ENCODE results near the gene PM20D1. TPM values are rescaled to one million over a fixed set of nuclear protein-coding genes. Genes with fewer than 3 reads are reported as not detected.

The PM20D1 gene
- polyA plus RNA-seq, 1 of the 3 experiments (the other 2 are of a cell fraction): not detected

DNA sequence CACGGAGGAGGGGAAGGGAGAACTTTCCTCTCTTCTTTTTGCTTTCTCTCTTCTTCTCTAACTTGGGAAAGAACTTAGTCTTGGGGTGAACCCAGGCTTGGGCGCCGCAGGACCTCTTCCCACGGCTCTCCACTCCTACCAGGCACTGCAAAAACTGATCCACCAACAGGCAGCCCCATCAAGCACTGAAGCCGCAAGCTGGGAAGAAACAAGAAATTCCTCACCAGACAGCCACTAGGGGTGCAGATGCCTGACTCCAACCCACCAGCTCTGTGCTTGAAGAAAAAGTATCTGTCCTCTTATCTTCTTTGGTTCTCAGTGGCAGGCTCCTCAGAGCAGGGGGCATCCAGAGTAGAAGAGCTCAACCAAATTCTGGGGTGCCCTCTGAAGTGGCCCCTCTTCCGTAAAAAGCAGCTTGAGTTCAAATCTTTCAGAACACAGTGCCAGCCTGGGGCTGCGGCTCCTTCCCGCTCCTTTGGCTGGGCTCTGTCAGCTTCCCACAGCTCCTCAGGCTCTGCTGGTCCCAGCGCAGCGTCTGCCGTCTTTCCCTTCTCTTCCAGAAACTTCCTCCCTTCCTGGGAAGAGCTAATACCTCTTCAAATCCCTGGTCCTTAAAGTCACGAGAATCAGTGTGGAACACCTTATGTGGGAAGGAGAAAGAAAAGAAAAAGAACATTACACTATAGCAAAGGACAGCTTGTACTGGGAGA, 39.3 kb downstream of the PM20D1 start:
- TF ChIP-seq, protein P1, sequence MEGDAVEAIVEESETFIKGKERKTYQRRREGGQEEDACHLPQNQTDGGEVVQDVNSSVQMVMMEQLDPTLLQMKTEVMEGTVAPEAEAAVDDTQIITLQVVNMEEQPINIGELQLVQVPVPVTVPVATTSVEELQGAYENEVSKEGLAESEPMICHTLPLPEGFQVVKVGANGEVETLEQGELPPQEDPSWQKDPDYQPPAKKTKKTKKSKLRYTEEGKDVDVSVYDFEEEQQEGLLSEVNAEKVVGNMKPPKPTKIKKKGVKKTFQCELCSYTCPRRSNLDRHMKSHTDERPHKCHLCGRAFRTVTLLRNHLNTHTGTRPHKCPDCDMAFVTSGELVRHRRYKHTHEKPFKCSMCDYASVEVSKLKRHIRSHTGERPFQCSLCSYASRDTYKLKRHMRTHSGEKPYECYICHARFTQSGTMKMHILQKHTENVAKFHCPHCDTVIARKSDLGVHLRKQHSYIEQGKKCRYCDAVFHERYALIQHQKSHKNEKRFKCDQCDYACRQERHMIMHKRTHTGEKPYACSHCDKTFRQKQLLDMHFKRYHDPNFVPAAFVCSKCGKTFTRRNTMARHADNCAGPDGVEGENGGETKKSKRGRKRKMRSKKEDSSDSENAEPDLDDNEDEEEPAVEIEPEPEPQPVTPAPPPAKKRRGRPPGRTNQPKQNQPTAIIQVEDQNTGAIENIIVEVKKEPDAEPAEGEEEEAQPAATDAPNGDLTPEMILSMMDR (IDR thresholded peaks at IDR 0.05): peak; percentile 33
- no peak for TF ChIP-seq MXI1 (IDR thresholded peaks at IDR 0.05; ENCODE audit: low read depth, low read length)
- POLR2A ChIA-PET: no interaction called here
- Histone ChIP-seq H3K4me3 (ENCODE audit: low read depth in 2 of 2, low read length in 1 of 2) (no peak overlapping the region), H4K20me1 (ENCODE audit: insufficient read depth) (no peaks in the 10 kb centered on the region), H3K4me1 (ENCODE audit: control insufficient read depth in 1 of 2, insufficient read depth in 2 of 2, low read depth in 1 of 2, low read length in 1 of 2) (peaks cover 5 to 42% of the 10 kb centered on the region in 2 experiments; a peak in 2 of 4 replicates), H3K9me3 (no peaks in the 10 kb centered on the region), H3K36me3 (replicated peaks in 1 of 2; ENCODE audit: control insufficient read depth in 1 of 2, insufficient read depth in 2 of 2, low read length in 1 of 2) (peaks cover 0 to 24% of the 10 kb centered on the region in 2 experiments), H2AFZ (ENCODE audit: low read depth) (no peak overlapping the region), H3K79me2 (ENCODE audit: insufficient read depth) (peaks cover 19% of the 10 kb centered on the region; the same call in 1 of the 2 replicates), H3F3A (replicated peaks; ENCODE audit: insufficient read depth) (no peaks in the 10 kb centered on the region), H3K27ac (ENCODE audit: low read depth in 2 of 2, low read length in 1 of 2) (no peak overlapping the region), H3K27me3 (ENCODE audit: insufficient read depth) (no peaks in the 10 kb centered on the region), H3K9ac (no peak overlapping the region), H3K4me2 (0 out of 2 replicates have a peak overlapping the region, but pooled peaks have one; percentile 95), H3K9me2 (no peaks in the 10 kb centered on the region)
- WGBS (ENCODE audit: low lambda C conversion rate): 93% methylated on average over 10 of the region's 12 CpGs
- CTCF ChIA-PET: interaction anchor here (0.8 to 4.8 kb wide), 10 partner anchors 9 to 174 kb away, joined by 3 to 39 read pairs (median 4); no protein-coding TSS in a partner anchor
- DNase-seq: no peak

DNA sequence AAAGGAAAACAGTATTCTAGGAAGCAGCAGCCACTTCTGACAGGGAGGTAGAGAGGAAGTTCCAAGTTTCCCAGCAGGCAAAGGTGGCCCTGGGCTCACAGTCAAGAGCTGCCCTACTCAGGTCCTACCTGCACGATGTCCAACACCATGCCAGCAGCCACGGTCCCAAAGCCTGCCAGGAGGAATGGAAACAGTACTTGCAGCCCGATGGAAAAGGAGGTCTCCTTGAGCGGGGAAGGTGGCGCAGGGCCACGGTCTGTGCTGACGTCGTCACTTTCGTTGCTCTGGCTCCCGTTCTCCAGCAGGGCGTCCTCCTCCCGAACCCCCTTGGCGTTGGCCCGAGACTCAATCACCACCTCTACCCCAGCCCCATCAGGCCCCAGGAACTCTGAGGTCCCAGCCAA, 40.0 kb downstream of the PM20D1 start:
- Histone ChIP-seq H3K9me2 (no peaks in the 10 kb centered on the region), H3K4me3 (ENCODE audit: low read depth in 2 of 2, low read length in 1 of 2) (no peak overlapping the region), H4K20me1 (ENCODE audit: insufficient read depth) (no peaks in the 10 kb centered on the region), H3K9ac (no peak overlapping the region), H3K4me2 (no peak overlapping the region), H3K4me1 (ENCODE audit: control insufficient read depth in 1 of 2, insufficient read depth in 2 of 2, low read depth in 1 of 2, low read length in 1 of 2) (peaks cover 5 to 42% of the 10 kb centered on the region in 2 experiments; a peak in 2 of 4 replicates), H3K27ac (ENCODE audit: low read depth in 2 of 2, low read length in 1 of 2) (no peak overlapping the region), H3K36me3 (replicated peaks in 1 of 2; ENCODE audit: control insufficient read depth in 1 of 2, insufficient read depth in 2 of 2, low read length in 1 of 2) (peaks cover 0 to 24% of the 10 kb centered on the region in 2 experiments), H3K9me3 (no peaks in the 10 kb centered on the region), H3F3A (replicated peaks; ENCODE audit: insufficient read depth) (no peaks in the 10 kb centered on the region), H3K79me2 (ENCODE audit: insufficient read depth) (peaks cover 19% of the 10 kb centered on the region; the same call in 1 of the 2 replicates), H2AFZ (ENCODE audit: low read depth) (no peak overlapping the region), H3K27me3 (ENCODE audit: insufficient read depth) (no peaks in the 10 kb centered on the region)
- TF ChIP-seq, protein P2, sequence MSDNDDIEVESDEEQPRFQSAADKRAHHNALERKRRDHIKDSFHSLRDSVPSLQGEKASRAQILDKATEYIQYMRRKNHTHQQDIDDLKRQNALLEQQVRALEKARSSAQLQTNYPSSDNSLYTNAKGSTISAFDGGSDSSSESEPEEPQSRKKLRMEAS (IDR thresholded peaks at IDR 0.05; ENCODE audit: low read depth): no peak
- TF ChIP-seq, protein P3, sequence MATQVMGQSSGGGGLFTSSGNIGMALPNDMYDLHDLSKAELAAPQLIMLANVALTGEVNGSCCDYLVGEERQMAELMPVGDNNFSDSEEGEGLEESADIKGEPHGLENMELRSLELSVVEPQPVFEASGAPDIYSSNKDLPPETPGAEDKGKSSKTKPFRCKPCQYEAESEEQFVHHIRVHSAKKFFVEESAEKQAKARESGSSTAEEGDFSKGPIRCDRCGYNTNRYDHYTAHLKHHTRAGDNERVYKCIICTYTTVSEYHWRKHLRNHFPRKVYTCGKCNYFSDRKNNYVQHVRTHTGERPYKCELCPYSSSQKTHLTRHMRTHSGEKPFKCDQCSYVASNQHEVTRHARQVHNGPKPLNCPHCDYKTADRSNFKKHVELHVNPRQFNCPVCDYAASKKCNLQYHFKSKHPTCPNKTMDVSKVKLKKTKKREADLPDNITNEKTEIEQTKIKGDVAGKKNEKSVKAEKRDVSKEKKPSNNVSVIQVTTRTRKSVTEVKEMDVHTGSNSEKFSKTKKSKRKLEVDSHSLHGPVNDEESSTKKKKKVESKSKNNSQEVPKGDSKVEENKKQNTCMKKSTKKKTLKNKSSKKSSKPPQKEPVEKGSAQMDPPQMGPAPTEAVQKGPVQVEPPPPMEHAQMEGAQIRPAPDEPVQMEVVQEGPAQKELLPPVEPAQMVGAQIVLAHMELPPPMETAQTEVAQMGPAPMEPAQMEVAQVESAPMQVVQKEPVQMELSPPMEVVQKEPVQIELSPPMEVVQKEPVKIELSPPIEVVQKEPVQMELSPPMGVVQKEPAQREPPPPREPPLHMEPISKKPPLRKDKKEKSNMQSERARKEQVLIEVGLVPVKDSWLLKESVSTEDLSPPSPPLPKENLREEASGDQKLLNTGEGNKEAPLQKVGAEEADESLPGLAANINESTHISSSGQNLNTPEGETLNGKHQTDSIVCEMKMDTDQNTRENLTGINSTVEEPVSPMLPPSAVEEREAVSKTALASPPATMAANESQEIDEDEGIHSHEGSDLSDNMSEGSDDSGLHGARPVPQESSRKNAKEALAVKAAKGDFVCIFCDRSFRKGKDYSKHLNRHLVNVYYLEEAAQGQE (IDR thresholded peaks at IDR 0.05; ENCODE audit: low read depth, low read length): no peak
- no peak for TF ChIP-seq ELF1 (IDR thresholded peaks at IDR 0.05)
- TF ChIP-seq, protein P4, sequence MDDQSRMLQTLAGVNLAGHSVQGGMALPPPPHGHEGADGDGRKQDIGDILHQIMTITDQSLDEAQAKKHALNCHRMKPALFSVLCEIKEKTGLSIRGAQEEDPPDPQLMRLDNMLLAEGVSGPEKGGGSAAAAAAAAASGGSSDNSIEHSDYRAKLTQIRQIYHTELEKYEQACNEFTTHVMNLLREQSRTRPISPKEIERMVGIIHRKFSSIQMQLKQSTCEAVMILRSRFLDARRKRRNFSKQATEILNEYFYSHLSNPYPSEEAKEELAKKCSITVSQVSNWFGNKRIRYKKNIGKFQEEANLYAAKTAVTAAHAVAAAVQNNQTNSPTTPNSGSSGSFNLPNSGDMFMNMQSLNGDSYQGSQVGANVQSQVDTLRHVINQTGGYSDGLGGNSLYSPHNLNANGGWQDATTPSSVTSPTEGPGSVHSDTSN (IDR thresholded peaks at IDR 0.05): no peak
- TF ChIP-seq, protein P1 (IDR thresholded peaks at IDR 0.05): no peak
- no peak for TF ChIP-seq EP300 (IDR thresholded peaks at IDR 0.05; ENCODE audit: borderline replicate concordance in 1 of 2, low read depth in 1 of 2, low read length in 1 of 2)
- TF ChIP-seq, protein P5, sequence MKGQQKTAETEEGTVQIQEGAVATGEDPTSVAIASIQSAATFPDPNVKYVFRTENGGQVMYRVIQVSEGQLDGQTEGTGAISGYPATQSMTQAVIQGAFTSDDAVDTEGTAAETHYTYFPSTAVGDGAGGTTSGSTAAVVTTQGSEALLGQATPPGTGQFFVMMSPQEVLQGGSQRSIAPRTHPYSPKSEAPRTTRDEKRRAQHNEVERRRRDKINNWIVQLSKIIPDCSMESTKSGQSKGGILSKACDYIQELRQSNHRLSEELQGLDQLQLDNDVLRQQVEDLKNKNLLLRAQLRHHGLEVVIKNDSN (IDR thresholded peaks at IDR 0.05; ENCODE audit: borderline replicate concordance, low read depth): no peak
- no peak for TF ChIP-seq RFX5 (IDR thresholded peaks at IDR 0.05; ENCODE audit: low read length)
- 90% methylated on average over 5 of the region's 14 CpGs for WGBS (ENCODE audit: low lambda C conversion rate)
- DNase-seq: no peak
- ChIA-PET CTCF (interaction anchor here (0.9 to 4.8 kb wide), 8 partner anchors 10 to 173 kb away, joined by 3 to 39 read pairs (median 5); no protein-coding TSS in a partner anchor), POLR2A (no interaction called here)
